Measurements from ENCODE around the gene CACNA1C.
"Not testable (repeated sequence)": the region's sequence is repeated elsewhere in the genome, so short reads cannot be mapped to it uniquely, and the experiment has no call there.

The CACNA1C gene

GRCh38 chr12:2113119-2113912, 60.5 kb downstream of the CACNA1C start:
- no peak for DNase-seq

- DNase-seq, result no peak
Observed at GRCh38 chr12:2114071-2114470, 61.3 kb downstream of the CACNA1C start.

GRCh38 chr12:2115101-2115845, 62.5 kb downstream of the CACNA1C start:
- DNase-seq, result no peak

DNA sequence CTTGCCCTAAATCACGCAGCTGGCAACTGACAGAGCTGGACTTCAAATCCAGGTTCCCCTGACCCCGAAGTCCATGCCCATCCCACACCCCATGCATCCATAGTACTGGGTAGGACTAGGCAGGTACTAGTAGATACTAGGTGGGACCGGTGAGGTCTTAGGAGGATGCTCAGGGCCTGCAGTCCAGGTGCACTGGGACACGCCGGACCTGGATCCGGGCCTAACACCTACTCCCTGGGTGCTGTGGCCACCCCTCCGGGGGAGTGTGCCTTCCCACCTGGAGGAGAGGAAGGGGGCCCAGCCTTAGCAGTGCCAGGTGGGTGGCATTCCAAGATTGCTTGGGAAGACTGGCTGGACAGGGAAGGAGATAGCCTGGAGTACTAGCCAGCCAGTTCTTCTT, 64.8 kb downstream of the CACNA1C start:
- no peak for DNase-seq

DNA sequence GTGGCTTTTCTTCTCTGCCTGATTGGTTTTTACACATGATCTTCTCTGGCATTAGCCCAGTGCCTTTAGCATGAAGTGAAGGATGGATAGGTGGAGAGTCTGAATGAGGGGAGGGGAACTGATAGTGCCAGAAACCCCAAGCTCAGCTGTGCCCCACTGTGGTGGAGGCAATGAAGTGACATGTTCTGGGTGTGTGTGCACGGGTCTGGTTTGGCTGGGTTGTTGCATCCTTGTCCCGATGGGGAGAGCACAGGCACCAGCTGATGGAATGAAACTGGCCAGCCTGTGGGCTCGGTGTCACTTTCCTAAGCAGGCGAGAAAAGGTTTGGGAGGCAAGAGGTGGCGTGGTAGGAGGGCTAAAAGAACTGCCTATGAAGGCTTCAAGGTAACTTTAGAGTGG, 65.3 kb downstream of the CACNA1C start:
- no peak for DNase-seq

DNA sequence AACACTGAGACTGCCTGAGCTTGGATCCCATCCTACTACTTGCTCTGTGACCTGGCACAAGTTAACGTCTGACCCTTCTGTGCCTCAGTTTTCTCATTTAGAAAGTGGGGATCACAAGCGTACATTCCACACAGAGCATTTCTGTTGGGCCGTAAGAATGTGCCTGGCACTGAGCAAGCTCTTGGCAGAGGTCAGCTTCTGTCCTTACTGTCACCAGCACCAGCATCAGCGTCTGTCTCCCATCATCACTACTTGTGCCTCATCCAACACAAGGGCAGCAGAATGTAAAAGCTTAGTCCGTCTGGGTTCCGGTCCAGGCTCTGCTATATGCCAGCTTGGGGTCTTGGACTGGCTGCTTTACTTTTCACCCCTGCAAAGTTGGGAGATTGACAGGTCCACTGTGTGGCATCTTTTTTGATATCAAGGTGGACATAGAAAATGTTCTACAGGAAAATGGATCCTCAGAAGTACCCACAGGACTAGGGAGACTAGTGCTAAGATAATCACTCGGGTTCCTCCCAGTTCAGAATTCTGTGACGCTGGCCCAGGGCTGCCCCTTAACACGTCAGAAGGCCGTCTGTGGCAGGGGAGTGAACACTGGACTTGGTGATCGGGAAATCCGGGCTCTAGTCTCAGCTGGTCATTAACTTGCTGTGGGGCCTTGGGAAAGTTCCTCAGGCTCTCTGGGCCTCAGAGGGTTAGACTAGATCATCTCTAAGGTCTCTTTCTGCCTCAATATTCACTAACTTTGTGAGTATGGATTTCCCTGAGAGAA, 65.9 kb downstream of the CACNA1C start:
- DNase-seq, result no peak

GRCh38 chr12:2119266-2119665, 66.5 kb downstream of the CACNA1C start:
- no peak for DNase-seq

- no peak for DNase-seq
Observed at GRCh38 chr12:2120982-2121758, 68.4 kb downstream of the CACNA1C start.

DNA sequence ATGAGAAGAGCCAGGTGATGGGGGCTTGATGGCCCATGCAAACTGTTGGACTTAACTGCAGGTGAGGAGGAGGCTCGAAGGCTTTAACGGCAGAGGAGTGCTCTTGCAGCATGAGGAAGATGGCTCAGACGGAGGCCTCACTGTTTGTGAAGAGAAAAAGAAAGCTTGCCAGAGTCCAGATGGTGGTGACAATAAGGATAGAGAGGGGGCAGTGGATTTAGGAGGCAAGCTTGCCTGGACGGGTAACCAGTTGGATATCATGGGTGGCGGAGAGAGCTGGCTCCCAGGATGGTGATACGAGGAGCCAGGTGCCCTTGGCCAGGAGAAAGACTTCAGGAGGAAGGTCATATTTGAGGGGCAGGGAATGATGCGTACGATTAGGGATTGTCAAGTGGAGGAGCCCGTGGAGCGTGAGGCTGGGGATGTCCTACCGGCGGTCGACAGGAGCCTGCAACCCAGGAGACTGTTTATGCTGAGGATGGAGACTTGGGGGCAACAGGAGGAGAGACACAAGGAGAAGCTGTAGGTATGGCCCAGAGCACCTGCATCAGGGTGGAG, 71.8 kb downstream of the CACNA1C start:
- no peak for DNase-seq

- DNase-seq, result no peak
Observed at GRCh38 chr12:2125651-2126522, 73.1 kb downstream of the CACNA1C start.

DNA sequence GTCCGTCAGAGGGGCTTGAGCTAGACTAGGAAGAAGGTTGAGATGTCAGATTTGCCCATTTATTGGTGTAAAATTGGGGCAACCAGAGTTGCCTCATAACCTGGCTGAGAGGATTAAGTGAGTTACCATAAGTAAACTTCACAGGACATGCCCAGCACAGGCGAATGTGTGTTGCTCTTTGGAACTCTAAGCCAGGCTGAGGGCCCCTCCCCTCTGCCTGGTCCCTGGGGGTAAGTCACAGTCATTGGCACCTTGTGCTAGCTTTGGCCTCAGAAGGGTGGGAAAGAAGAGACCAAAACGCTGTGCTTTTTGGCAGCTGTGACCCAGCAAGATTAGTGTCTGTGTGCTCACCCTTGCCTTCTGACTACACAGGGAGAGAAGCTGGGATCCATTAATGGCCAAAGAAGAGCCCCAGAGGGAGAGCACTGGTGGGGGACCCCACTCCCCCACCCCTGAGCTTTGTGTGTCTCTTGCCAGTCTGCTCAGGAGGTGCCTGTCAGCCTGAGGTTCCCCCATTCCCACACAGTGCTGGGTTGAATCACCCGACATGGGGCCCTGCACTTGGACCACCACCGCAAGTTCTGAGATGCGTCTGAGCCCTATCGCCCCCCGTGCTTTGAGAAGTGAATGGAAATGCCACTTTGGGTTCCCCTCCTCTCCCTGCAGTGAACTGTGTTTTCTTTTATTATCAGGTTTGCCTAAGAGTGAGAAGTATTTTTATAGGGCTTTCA, 74.1 kb downstream of the CACNA1C start:
- DNase-seq, result no peak

DNA sequence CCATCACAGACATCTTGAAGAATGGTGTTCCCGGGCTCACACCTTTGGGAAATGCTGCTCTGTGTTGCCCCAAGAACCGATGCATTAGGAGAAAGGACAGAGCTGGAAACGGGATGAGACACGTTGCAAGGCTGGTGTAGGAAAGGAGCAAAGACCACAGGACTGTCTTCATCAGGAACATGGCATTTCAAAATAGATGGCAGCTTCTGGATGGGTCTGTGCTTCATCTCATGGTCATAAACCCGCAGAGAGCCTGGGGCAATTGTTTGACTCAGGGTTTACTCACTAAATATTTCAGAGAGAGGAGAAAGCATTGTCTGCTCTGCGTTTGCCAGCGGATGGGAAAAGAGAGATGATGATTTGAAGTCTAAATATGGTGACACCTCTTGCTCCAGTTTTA, 76.3 kb downstream of the CACNA1C start:
- no peak for DNase-seq

DNA sequence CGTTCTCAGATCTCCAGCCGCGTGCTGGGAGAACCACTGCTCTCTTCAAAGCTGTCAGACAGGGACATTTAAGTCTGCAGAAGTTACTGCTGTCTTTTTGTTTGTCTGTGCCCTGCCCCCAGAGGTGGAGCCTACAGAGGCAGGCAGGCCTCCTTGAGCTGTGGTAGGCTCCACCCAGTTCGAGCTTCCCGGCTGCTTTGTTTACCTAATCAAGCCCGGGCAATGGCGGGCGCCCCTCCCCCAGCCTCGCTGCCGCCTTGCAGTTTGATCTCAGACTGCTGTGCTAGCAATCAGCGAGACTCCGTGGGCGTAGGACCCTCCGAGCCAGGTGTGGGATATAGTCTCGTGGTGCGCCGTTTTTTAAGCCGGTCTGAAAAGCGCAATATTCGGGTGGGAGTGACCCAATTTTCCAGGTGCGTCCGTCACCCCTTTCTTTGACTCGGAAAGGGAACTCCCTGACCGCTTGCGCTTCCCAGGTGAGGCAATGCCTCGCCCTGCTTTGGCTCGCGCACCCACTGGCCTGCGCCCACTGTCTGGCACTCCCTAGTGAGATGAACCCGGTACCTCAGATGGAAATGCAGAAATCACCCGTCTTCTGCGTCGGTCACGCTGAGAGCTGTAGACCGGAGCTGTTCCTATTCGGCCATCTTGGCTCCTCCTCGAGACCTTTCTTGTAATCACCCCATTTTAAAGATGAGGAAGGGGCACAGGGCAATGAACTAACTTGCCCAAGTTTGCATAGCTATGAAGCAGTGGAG, 83.1 kb downstream of the CACNA1C start:
- DNase-seq, result not testable (repeated sequence)

DNA sequence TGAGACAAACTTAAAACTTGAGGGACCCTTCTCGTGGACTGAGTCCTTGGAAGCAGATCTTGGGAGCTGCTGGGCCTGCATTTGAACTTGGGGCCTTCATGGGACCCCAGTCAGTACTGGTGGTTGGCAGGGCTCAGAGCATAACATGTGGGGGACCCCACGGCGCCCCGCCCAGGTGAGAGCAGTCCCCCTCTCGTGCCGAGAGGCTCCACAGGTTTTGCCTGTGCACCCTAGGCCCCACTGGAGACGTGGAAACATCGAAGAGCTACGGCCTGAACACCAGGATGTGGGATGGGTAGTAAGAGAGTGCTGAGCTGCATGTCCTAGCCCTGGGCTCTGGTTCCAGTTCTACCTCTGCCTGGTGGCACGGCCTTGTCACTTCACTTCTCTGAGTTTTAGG, 84.1 kb downstream of the CACNA1C start:
- DNase-seq, result no peak

GRCh38 chr12:2137711-2138110, 84.9 kb downstream of the CACNA1C start:
- no peak for DNase-seq

DNA sequence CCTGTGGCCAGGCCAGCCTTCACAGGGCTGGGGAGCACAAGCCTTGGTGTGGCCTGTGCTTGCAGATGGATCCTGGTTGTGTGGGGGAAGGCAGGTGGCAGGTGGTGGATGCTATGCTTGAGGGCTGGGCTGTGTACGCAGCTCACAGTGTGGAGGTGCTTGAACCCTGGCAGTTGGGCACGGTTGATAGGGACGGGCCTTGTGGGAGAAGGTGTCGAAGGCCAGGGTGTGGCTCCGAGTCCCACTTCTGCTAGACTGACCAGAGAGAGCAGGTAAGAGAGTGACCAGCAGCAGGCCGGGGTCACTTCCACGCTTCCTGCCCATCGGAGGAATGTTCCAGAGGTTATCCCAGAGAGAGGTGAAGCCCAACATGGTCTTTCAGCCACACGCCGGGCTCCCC, 85.5 kb downstream of the CACNA1C start:
- DNase-seq, result no peak

GRCh38 chr12:2138871-2139308, 86.1 kb downstream of the CACNA1C start:
- DNase-seq, result no peak

GRCh38 chr12:2139651-2140050, 86.9 kb downstream of the CACNA1C start:
- no peak for DNase-seq

- no peak for DNase-seq
Observed at GRCh38 chr12:2140858-2141519, 88.2 kb downstream of the CACNA1C start.

Measured in DMS79 (cell line).